IPS-18c (cell line): ENCODE measurements around the gene WASHC4.
"Not testable (repeated sequence)": the region's sequence is repeated elsewhere in the genome, so short reads cannot be mapped to it uniquely, and the experiment has no call there.

ENCODE experiments used
- H3K4me3 ChIP-seq: 2 replicates; pipeline ENCODE4 v1.7.0; 2013; ENCODE audit warnings: low read depth, mild to moderate bottlenecking, low read length, moderate library complexity; ENCODE audit not compliant: insufficient read depth
- H3K9me3 ChIP-seq: one replicate; pipeline ENCODE4 v1.6.1; 2013; ENCODE audit warnings: mild to moderate bottlenecking, low read length, moderate library complexity; ENCODE audit not compliant: control insufficient read depth, insufficient read depth

Gene WASHC4

GRCh38 chr12:105085501-105085900, 22.0 kb upstream of the WASHC4 start:
- Histone ChIP-seq H3K9me3 (no peaks in the 10 kb centered on the region), H3K4me3 (no peak overlapping the region)

GRCh38 chr12:105089817-105090216, 17.7 kb upstream of the WASHC4 start:
- Histone ChIP-seq H3K4me3 (no peak overlapping the region), H3K9me3 (no peaks in the 10 kb centered on the region)

GRCh38 chr12:105090361-105090760, 17.2 kb upstream of the WASHC4 start:
- H3K9me3 ChIP-seq, result no peaks in the 10 kb centered on the region
- no peak overlapping the region for H3K4me3 ChIP-seq

DNA sequence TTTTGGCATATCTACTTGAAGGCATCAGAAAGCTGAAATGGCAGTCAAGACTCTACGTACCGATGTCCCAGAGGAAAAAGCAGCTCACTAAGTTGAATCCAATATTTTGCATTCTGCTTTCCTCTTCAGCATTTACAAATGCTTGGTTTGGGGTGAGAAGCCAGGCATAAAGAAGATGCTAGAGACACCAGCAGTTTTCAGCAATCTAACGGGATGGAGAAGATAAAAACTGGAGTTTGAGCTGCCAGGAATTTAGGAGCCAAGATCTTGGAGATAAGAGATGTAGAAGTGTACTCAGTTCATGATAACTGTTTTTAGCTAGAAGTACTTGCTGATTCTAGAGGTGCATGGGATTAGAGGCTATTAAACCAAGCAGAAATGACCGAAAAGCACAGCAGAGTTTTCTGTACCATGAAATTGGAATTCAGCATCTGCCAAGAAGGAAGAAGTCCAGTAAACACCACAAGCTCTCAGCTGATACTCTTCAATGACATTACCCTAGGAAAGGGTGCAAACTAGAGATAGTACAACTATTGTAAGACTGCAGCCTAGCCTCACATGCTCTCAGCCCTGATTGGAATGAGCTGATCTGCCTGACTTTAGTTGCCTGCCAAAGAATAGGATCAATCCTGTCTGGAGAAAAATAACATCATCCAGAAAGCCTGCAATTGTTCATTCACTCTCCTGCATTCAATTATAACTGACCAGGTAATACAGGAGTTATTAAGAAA, 15.9 kb upstream of the WASHC4 start:
- Histone ChIP-seq H3K4me3 (peak overlapping the region; percentile 11; the same call in 1 of the 2 replicates), H3K9me3 (no peaks in the 10 kb centered on the region)

GRCh38 chr12:105092336-105092735, 15.2 kb upstream of the WASHC4 start:
- no peaks in the 10 kb centered on the region for H3K9me3 ChIP-seq
- H3K4me3 ChIP-seq, result peak overlapping the region; percentile 17; the same call in 1 of the 2 replicates

DNA sequence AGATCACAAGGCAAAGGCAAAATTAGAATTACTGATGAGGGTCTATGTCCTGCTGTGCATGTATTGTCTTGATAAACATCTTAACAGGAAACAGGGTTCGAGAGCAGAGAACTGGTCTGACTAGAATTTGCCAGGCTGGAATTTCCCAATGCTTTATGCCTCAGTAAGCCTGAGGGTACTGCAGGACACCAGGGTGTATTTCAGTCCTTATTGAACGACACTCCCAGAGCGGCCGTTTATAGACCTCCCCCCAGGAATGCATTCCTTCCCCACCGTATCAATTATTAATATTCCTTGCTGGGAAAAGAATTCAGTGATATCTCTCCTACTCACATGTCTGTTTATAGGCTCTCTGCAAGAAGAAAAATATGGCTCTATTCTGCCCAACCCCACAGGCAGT, 12.2 kb upstream of the WASHC4 start:
- H3K9me3 ChIP-seq, H3K4me3 ChIP-seq: not testable (repeated sequence)

GRCh38 chr12:105099356-105099755, 8.2 kb upstream of the WASHC4 start:
- no peak overlapping the region for H3K4me3 ChIP-seq
- H3K9me3 ChIP-seq, result no peaks in the 10 kb centered on the region

DNA sequence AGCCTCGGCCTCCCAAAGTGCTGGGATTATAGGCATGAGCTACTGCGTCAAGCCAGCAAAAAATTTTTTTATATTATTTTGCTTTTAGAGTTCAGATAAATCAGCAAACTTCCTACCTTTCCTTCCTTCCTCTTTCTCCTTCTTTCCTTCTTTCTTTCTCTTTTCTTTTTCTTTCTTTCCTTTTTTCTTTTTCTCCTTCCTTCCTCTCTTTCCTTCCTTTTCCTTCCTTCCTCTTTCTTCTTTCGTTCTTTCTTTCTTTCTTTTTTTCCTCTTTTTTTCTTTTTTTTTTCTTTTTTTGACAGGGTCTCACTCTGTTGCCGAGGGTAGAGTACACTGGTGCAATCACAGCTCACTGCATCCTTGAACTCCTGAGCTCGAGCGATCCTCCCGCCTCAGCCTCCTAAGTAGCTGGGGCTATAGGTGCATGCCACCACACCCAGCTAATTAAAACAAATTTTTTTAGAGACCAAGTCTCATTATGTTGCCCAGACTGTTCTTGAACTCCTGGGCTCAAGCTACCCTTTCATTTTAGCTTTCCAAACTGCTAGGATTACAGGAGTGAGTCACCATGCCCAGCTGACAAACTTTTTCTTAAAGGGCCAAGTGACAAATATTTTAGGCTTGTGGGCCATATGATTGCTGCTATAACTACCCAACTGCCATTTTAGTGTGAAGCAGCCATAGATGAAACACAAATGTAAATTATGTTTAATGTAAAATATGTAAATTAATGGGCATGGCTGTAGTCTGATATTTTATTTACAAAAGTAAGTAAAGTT, 7.1 kb upstream of the WASHC4 start:
- no peaks in the 10 kb centered on the region for H3K9me3 ChIP-seq
- H3K4me3 ChIP-seq, result no peak overlapping the region

- H3K9me3 ChIP-seq, result no peaks in the 10 kb centered on the region
These were observed 6.5 kb upstream of the WASHC4 start for GRCh38 chr12:105100998-105101397.

DNA sequence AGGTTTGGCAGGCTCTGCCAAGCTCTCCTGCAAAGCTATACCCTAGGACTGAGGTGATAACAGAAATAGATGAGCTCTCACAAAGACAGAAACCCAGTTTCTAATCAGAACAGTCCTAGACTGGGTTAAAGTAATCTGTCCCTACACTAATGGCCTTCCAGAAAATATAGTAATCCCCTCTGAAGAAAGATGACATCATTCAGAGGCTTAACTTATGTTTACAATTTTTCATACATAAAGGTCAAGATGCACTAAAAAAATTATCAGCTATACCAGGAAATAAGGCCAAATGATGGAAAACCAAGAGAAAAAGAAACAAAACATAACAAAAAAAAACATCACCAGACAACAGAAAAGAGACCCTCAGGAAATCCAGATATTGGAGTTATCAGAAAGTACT, 4.9 kb upstream of the WASHC4 start:
- H3K4me3 ChIP-seq, result no peak overlapping the region
- no peaks in the 10 kb centered on the region for H3K9me3 ChIP-seq

More at GRCh38 chr12:105100998-105101397, 6.5 kb upstream of the WASHC4 start:
- no peak overlapping the region for H3K4me3 ChIP-seq

DNA sequence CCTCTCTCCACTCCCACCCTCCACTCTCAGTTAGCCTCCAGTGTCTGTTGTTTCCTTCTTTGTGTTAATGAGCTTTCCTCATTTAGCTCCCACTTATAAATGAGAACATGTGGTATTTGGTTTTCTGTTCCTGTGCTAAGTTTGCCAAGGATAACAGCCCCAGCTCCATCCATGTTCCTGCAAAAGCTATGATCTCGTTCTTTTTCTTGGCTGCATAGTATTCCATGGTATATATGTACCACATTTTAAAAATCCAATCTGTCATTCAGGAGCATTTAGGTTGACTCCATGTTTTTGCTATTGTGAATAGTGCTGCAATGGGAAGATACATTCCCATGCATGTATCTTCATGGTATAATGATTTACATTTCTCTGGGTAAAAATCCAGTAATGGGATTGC, 2.8 kb upstream of the WASHC4 start:
- no peak overlapping the region for H3K4me3 ChIP-seq

DNA sequence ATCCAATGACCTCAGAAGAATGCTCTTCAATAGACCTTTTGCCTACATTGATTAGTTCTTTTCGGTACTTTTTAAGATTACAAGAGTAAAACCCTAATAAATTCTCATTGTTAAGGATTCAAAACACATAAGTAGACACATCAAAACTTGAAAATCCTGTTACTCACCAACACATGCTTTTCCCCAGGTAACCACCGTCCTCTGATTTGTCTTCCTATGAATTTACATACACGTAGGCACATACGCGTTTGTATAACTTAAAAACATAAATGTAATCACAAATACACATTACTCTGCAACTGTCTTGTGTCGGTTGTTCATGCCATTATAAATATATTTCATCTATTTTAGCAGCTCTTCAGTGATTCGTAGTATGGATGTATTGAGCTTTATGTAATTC, 910 bp upstream of the WASHC4 start:
- Histone ChIP-seq H3K4me3 (no peak overlapping the region), H3K9me3 (no peaks in the 10 kb centered on the region)

More for the DNA sequence above, 2.8 kb upstream of the WASHC4 start:
- no peaks in the 10 kb centered on the region for H3K9me3 ChIP-seq

GRCh38 chr12:105107171-105107493, 399 bp upstream of the WASHC4 start:
- Histone ChIP-seq H3K4me3 (peak overlapping the region; percentile 95), H3K9me3 (no peaks in the 10 kb centered on the region)

DNA sequence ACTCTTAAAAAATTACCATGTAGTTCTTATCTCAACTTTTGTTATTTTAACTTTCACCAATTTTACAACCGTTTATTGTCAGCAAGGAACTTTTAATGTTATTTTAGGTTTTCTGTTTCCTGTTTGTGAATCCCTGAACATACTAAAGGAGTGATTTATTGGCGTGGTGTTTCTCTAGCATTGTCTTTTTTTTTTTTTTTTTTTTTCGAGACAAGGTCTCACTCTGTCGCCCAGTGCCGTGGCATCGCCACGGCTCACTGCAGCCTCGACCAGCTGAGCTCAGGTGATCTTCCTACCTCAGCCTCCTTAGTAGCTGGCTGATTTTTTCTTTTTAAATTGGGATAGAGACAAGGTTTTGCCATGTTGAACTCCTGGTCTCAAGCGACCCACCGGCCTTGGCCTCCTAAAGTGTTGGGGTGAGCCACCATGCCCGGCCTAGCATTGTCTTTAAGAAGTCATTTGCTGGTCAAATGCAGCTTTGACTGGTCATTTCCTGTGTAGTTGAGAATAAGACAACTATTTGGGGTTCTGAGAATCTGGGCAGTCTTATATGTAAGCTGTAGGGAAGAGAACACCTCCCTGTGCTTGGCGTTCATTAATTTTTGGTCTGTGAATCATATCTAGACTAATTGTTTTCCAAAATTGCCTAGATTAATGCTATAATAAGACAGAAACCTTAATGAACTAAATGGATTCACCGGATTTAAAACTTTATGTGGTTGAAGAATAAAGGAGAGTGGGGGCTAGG, 2.1 kb downstream of the WASHC4 start:
- Histone ChIP-seq H3K4me3 (peak overlapping the region; percentile 37; the same call in 1 of the 2 replicates), H3K9me3 (no peaks in the 10 kb centered on the region)

DNA sequence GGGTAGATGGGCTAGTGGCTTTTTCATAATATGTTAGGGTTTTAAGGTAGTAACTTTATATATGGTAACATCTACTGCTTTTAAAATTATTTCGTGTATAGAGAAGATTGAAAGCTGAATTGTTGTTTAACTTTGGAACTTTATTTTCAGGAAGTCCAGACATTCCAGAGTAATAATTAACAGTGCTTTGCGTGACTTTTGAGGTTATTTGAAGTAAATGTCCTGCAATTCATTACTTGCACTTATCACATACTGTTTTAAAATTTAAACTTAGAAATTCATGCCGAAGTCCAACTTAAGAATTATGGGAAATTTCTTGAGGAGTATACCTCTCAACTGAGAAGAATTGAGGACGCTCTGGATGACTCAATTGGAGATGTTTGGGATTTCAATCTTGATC, 3.3 kb downstream of the WASHC4 start:
- no peak overlapping the region for H3K4me3 ChIP-seq

DNA sequence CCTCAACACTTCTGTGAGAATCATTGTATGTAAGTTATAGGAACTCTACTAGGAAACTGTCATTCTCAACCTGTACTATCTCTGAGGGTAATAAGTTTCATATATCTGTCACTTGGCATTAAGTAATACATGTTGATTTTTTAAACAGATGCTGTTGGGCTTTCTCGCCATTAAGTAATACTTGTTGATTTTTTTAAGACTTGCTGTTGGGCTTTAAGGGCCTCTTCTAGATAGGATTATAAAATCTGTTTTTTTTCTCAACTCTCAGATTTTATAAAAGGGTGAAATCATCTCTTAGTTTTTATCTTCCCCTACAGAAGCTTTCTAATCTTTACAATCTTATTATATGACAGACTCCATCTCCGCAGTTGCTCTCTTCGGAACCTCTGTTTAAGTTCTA, 5.6 kb downstream of the WASHC4 start:
- Histone ChIP-seq H3K9me3 (no peaks in the 10 kb centered on the region), H3K4me3 (no peak overlapping the region)

More for the DNA sequence above, 3.3 kb downstream of the WASHC4 start:
- H3K9me3 ChIP-seq, result no peaks in the 10 kb centered on the region

GRCh38 chr12:105116969-105117368, 9.4 kb downstream of the WASHC4 start:
- no peaks in the 10 kb centered on the region for H3K9me3 ChIP-seq
- no peak overlapping the region for H3K4me3 ChIP-seq

GRCh38 chr12:105120551-105120950, 13.0 kb downstream of the WASHC4 start:
- Histone ChIP-seq H3K4me3 (no peak overlapping the region), H3K9me3 (no peaks in the 10 kb centered on the region)
